ENCODE results near the gene MVB12B.
"Not testable (repeated sequence)": the region's sequence is repeated elsewhere in the genome, so short reads cannot be mapped to it uniquely, and the experiment has no call there.

MVB12B gene

GRCh38 chr9:126474786-126475485 lies 148.3 kb downstream of the MVB12B start:
- no peak for TF ChIP-seq CTCF (IDR thresholded peaks at IDR 0.05; ENCODE audit: control insufficient read depth, extremely low read depth, insufficient read depth)
- no peak overlapping the region for H3K4me3 ChIP-seq (ENCODE audit: low read depth, low read length)
- no peak for DNase-seq (ENCODE audit: low read depth)

- no peak for DNase-seq (ENCODE audit: low read depth)
- no peak for TF ChIP-seq CTCF (IDR thresholded peaks at IDR 0.05; ENCODE audit: control insufficient read depth, extremely low read depth, insufficient read depth)
These were observed 149.4 kb downstream of the MVB12B start for GRCh38 chr9:126475933-126476555.

GRCh38 chr9:126477432-126477831 lies 150.8 kb downstream of the MVB12B start:
- not testable (repeated sequence) for H3K4me3 ChIP-seq (ENCODE audit: low read depth, low read length); DNase-seq (ENCODE audit: low read depth)

More at GRCh38 chr9:126475933-126476555, 149.4 kb downstream of the MVB12B start:
- H3K4me3 ChIP-seq (ENCODE audit: low read depth, low read length) = no peak overlapping the region

- TF ChIP-seq CTCF (IDR thresholded peaks at IDR 0.05; ENCODE audit: control insufficient read depth, extremely low read depth, insufficient read depth) = no peak
- H3K4me3 ChIP-seq (ENCODE audit: low read depth, low read length) = no peak overlapping the region
- no peak for DNase-seq (ENCODE audit: low read depth)
These were observed 151.8 kb downstream of the MVB12B start for GRCh38 chr9:126478216-126478981.

GRCh38 chr9:126479515-126479914 lies 152.9 kb downstream of the MVB12B start:
- H3K4me3 ChIP-seq (ENCODE audit: low read depth, low read length) = no peak overlapping the region
- TF ChIP-seq CTCF (IDR thresholded peaks at IDR 0.05; ENCODE audit: control insufficient read depth, extremely low read depth, insufficient read depth) = no peak
- no peak for DNase-seq (ENCODE audit: low read depth)

GRCh38 chr9:126480813-126481212 lies 154.2 kb downstream of the MVB12B start:
- H3K4me3 ChIP-seq (ENCODE audit: low read depth, low read length) = no peak overlapping the region
- no peak for DNase-seq (ENCODE audit: low read depth)
- TF ChIP-seq CTCF (IDR thresholded peaks at IDR 0.05; ENCODE audit: control insufficient read depth, extremely low read depth, insufficient read depth) = no peak

GRCh38 chr9:126481862-126482261 lies 155.2 kb downstream of the MVB12B start:
- DNase-seq (ENCODE audit: low read depth) = no peak
- no peak overlapping the region for H3K4me3 ChIP-seq (ENCODE audit: low read depth, low read length)
- TF ChIP-seq CTCF (IDR thresholded peaks at IDR 0.05; ENCODE audit: control insufficient read depth, extremely low read depth, insufficient read depth) = no peak

Data from LNCaP clone FGC (cell line).